Loucy (cell line): ENCODE data around the gene NCR2.

Experiments used
- H2AFZ ChIP-seq: fragments of 200-600 bp; sonication (generic); 2 replicates; pipeline ENCODE4 v1.6.0; 2016; ENCODE audit warnings: antibody characterized with exemption, mild to moderate bottlenecking, low read length, moderate library complexity
- H3F3A ChIP-seq: fragments of 200-600 bp; 2 replicates; pipeline ENCODE4 v1.6.0; 2016; ENCODE audit warnings: antibody characterized with exemption, low read depth, mild to moderate bottlenecking
- H3K27me3 ChIP-seq: fragments of 200-600 bp; sonication (generic); 2 replicates; pipeline ENCODE4 v1.6.1; 2014; ENCODE audit warnings: low read length, mild to moderate bottlenecking; ENCODE audit not compliant: insufficient read depth, poor library complexity, severe bottlenecking
- H3K36me3 ChIP-seq: fragments of 200-600 bp; sonication (generic); 2 replicates; pipeline ENCODE4 v1.6.1; 2016; ENCODE audit warnings: low read length; ENCODE audit not compliant: insufficient read depth
- H3K4me1 ChIP-seq: fragments of 200-600 bp; sonication (generic); 2 replicates; pipeline ENCODE4 v1.5.1; 2014; ENCODE audit warnings: low read length, mild to moderate bottlenecking; ENCODE audit not compliant: insufficient read depth, poor library complexity, severe bottlenecking
- H3K4me2 ChIP-seq: fragments of 200-600 bp; sonication (generic); 2 replicates; pipeline ENCODE4 v1.6.0; 2014; ENCODE audit warnings: antibody characterized with exemption, low read length, low read depth, mild to moderate bottlenecking; ENCODE audit not compliant: poor library complexity, severe bottlenecking
- H3K4me3 ChIP-seq: fragments of 200-600 bp; sonication (generic); 2 replicates; pipeline ENCODE4 v1.5.1; 2014; ENCODE audit warnings: low read length, mild to moderate bottlenecking, mixed read lengths; ENCODE audit not compliant: poor library complexity, severe bottlenecking
- H3K79me2 ChIP-seq: fragments of 200-600 bp; sonication (generic); 2 replicates; pipeline ENCODE4 v1.6.1; 2014; ENCODE audit warnings: low read length; ENCODE audit not compliant: insufficient read depth
- H3K9ac ChIP-seq: fragments of 200-600 bp; sonication (generic); 2 replicates; pipeline ENCODE4 v1.6.0; 2014; ENCODE audit warnings: mild to moderate bottlenecking, low read depth, low read length, moderate library complexity; ENCODE audit not compliant: poor library complexity, severe bottlenecking
- H3K9me2 ChIP-seq: fragments of 200-600 bp; sonication (generic); replicated peaks from 2 replicates; pipeline ENCODE4 v1.6.1; 2016; ENCODE audit warnings: low read depth, low read length, mixed read lengths
- H3K9me3 ChIP-seq: fragments of 200-600 bp; sonication (generic); 2 replicates; pipeline ENCODE4 v1.6.1; 2014; ENCODE audit warnings: mild to moderate bottlenecking, antibody characterized with exemption, low read length, low read depth; ENCODE audit not compliant: insufficient read depth
- H4K20me1 ChIP-seq: fragments of 200-600 bp; sonication (generic); 2 replicates; pipeline ENCODE4 v1.6.0; 2014; ENCODE audit warnings: antibody characterized with exemption, low read length, mild to moderate bottlenecking; ENCODE audit not compliant: insufficient read depth, poor library complexity, severe bottlenecking
- EZH2phosphoT487 ChIP-seq: fragments of 200-600 bp; IDR thresholded peaks from 2 replicates; pipeline ENCODE4 v1.6.1; 2018; ENCODE audit warnings: antibody characterized with exemption, mild to moderate bottlenecking, moderate library complexity, borderline replicate concordance
- TF ChIP-seq, protein P1 (sequence below): fragments of 200-600 bp; sonication (generic); conservative IDR thresholded peaks from 2 replicates; pipeline ENCODE4 v1.5.1; 2014; ENCODE audit warnings: mild to moderate bottlenecking, antibody characterized with exemption, low read length

The NCR2 gene

DNA sequence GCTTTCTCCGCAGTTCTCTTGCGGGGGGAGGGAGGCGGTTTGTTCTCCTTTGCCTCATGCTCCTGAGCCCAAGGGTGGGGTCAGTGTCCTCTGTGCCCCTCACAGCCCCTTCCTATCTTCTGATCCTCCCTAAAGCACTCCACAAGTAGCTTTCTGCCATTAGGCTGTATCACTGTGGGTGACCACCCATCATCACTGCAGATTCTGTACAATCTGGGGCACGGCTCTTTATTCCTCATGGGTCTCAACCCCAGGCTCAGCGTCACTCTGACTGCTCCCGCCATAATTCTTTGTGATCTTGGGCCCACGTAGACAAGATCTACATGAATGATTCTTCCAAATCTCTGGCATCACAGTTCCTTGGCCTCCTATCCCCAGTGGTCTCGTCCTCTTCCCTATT lies 10.5 kb downstream of the NCR2 start:
- Histone ChIP-seq H3K9ac (no peak overlapping the region), H3K4me1 (peaks cover 26% of the 10 kb centered on the region), H3F3A (no peaks in the 10 kb centered on the region; the same call in 1 of the 2 replicates), H3K36me3 (no peaks in the 10 kb centered on the region), H3K9me3 (peaks cover 6% of the 10 kb centered on the region; the same call in 1 of the 2 replicates), H3K27me3 (no peaks in the 10 kb centered on the region), H3K9me2 (no peaks in the 10 kb centered on the region), H3K4me2 (no peak overlapping the region), H3K79me2 (no peaks in the 10 kb centered on the region), H4K20me1 (no peaks in the 10 kb centered on the region), H2AFZ (no peak overlapping the region), H3K4me3 (no peak overlapping the region)
- TF ChIP-seq EZH2phosphoT487, result no peak
- TF ChIP-seq, protein P1, sequence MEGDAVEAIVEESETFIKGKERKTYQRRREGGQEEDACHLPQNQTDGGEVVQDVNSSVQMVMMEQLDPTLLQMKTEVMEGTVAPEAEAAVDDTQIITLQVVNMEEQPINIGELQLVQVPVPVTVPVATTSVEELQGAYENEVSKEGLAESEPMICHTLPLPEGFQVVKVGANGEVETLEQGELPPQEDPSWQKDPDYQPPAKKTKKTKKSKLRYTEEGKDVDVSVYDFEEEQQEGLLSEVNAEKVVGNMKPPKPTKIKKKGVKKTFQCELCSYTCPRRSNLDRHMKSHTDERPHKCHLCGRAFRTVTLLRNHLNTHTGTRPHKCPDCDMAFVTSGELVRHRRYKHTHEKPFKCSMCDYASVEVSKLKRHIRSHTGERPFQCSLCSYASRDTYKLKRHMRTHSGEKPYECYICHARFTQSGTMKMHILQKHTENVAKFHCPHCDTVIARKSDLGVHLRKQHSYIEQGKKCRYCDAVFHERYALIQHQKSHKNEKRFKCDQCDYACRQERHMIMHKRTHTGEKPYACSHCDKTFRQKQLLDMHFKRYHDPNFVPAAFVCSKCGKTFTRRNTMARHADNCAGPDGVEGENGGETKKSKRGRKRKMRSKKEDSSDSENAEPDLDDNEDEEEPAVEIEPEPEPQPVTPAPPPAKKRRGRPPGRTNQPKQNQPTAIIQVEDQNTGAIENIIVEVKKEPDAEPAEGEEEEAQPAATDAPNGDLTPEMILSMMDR, result no peak

DNA sequence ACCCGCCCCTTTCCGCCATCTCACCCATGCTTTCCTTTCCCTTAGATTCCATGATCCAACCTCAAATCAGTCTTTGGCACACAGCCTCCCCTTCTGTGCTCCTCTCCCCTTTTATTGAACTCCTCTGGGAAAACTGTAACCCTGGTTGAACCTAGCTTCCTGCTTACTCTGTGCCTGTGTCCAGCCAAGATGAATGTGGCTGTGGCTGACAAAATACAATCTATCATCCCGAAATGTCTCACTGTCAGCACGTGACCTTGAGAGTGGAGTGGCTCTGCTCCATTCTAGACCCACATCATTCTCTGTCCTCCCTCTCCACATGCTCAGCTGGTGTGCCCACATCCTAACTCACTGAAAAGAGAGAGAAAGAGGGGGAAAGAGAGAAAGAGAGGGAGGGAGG lies 11.0 kb downstream of the NCR2 start:
- H3K36me3 ChIP-seq, result no peaks in the 10 kb centered on the region

DNA sequence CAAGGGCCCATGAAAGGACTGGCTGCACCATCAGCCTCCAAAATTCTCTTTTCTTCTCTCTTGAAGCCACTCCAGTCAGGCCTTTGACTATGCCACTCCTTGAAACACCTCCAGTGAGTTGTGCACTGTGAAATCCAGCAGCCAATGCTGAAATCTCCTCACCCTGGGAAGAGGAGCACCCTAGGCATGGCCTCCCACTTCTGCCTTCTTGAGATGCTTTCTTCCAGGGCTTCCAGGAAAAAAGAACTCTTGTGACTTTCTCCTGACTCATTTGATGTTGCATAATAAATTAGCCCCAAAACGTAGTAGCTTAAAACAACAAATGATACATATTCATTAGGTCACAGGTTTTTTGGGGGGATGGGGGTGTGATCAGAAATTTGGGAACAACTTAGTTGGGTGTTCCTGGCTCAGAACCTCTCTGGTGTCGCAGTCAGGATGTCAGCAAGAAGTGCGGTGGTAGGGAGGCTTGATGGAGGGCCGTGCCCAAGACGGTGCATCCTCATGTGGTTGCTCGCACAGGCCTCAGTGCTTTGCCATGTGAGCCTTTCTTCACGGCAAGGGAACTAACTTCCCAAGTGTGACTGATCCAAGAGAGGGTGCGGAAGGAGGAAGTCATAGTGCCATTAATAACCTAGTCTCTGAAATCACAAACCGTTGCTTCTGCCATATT lies 12.1 kb downstream of the NCR2 start:
- no peak overlapping the region for H3K4me3 ChIP-seq
- no peak overlapping the region for H2AFZ ChIP-seq
- no peaks in the 10 kb centered on the region for H3K9me2 ChIP-seq
- no peaks in the 10 kb centered on the region for H3K79me2 ChIP-seq
- H3F3A ChIP-seq, result no peaks in the 10 kb centered on the region; the same call in 1 of the 2 replicates
- H4K20me1 ChIP-seq, result no peaks in the 10 kb centered on the region
- peaks cover 26% of the 10 kb centered on the region for H3K4me1 ChIP-seq
- H3K4me2 ChIP-seq, result no peak overlapping the region
- H3K9ac ChIP-seq, result no peak overlapping the region
- H3K27me3 ChIP-seq, result no peaks in the 10 kb centered on the region
- peaks cover 6% of the 10 kb centered on the region; the same call in 1 of the 2 replicates for H3K9me3 ChIP-seq
- TF ChIP-seq, protein P1, result no peak
- TF ChIP-seq EZH2phosphoT487, result no peak
- no peaks in the 10 kb centered on the region for H3K36me3 ChIP-seq

More for the DNA sequence above, 11.0 kb downstream of the NCR2 start:
- H3F3A ChIP-seq, result no peaks in the 10 kb centered on the region; the same call in 1 of the 2 replicates
- H3K79me2 ChIP-seq, result no peaks in the 10 kb centered on the region
- H4K20me1 ChIP-seq, result no peaks in the 10 kb centered on the region
- no peak overlapping the region for H3K4me2 ChIP-seq
- no peaks in the 10 kb centered on the region for H3K27me3 ChIP-seq
- H3K9me2 ChIP-seq, result no peaks in the 10 kb centered on the region
- H2AFZ ChIP-seq, result no peak overlapping the region
- TF ChIP-seq EZH2phosphoT487, result no peak
- TF ChIP-seq, protein P1, result no peak
- no peak overlapping the region for H3K9ac ChIP-seq
- peaks cover 6% of the 10 kb centered on the region; the same call in 1 of the 2 replicates for H3K9me3 ChIP-seq
- H3K4me1 ChIP-seq, result peaks cover 26% of the 10 kb centered on the region
- no peak overlapping the region for H3K4me3 ChIP-seq
